ENCODE results near the gene SMIM28. TPM values are rescaled to one million over a fixed set of nuclear protein-coding genes. Genes with fewer than 3 reads are reported as not detected.
A peak's percentile ranks its signal among the peaks of the same experiment; 100 is the strongest.

The SMIM28 gene
- polyA plus RNA-seq, 4 donors, result 0.44 to 2.3 TPM; not detected in 2

DNA sequence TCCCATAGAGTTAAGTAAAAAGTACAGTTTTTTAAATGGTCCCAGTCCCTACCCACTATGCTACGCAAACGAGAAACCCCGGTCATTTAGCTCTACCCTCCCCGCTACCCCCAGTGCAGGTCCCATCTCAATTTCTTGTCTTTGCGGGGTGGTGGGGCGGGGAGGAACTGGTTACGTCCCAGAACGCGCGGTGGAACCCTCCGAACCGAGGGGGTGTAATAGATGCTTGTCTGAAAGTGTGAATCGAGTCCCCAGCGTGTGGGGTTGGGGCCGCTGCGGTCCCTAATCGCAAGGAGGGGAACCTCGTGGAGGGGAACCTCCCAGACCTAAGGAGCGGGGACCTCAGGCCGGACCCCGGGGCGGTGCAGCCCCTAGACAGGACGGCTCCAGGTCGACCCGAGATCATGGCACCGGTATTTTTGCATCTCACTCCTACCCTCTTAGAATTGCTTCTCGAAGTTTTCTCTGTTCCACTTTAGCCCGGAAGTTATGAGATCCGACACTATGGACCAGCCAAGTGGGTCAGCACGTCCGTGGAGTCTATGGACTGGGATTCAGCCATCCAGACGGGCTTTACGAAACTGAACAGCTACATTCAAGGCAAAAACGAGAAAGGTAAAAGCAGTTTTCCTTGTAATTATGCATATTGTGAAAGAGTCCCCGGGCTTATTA lies 27.1 kb downstream of the SMIM28 start:
- Histone ChIP-seq H3K4me3 (ENCODE audit: low read depth in 1 of 3, low read length in 3 of 3) (peak overlapping the region; percentile 85 to 92 (median 90)), H3K27ac (ENCODE audit: low read depth in 1 of 3, low read length in 2 of 3) (peak overlapping the region; percentile 73 to 98 (median 91)), H3K4me1 (ENCODE audit: control insufficient read depth in 3 of 3, insufficient read depth in 2 of 3, low read depth in 1 of 3, low read length in 2 of 3) (peaks cover 0 to 15% (median 2%) of the 10 kb centered on the region in 3 donors), H3K36me3 (ENCODE audit: control insufficient read depth in 3 of 3, insufficient read depth in 2 of 3, low read depth in 1 of 3, low read length in 3 of 3) (peaks cover 10 to 27% (median 14%) of the 10 kb centered on the region in 3 donors), H3K27me3 (ENCODE audit: control insufficient read depth in 3 of 3, insufficient read depth in 3 of 3, low read length in 3 of 3) (no peaks in the 10 kb centered on the region), H3K9me3 (ENCODE audit: control insufficient read depth in 2 of 2, insufficient read depth in 1 of 2, low read depth in 1 of 2, low read length in 1 of 2) (no peaks in the 10 kb centered on the region)
- no peak for FAIRE-seq
- 3 to 9% (median 5%) methylated on average over 35 of the region's 35 CpGs for whole genome bisulfite sequencing, 3 donors
- peak; percentile 44 to 68 for DNase-seq

GRCh38 chr6:138405816-138406413 lies 28.2 kb downstream of the SMIM28 start:
- no peak for DNase-seq
- 37 to 74% (median 56%) methylated on average over 5 of the region's 5 CpGs for WGBS, 3 donors
- no peaks in the 10 kb centered on the region for H3K27me3 ChIP-seq (ENCODE audit: control insufficient read depth in 3 of 3, insufficient read depth in 3 of 3, low read length in 3 of 3)
- H3K4me3 ChIP-seq (ENCODE audit: low read depth in 1 of 3, low read length in 3 of 3), result no peak overlapping the region
- H3K4me1 ChIP-seq (ENCODE audit: control insufficient read depth in 3 of 3, insufficient read depth in 2 of 3, low read depth in 1 of 3, low read length in 2 of 3), result peaks cover 0 to 15% (median 2%) of the 10 kb centered on the region in 3 donors
- no peaks in the 10 kb centered on the region for H3K9me3 ChIP-seq (ENCODE audit: control insufficient read depth in 2 of 2, insufficient read depth in 1 of 2, low read depth in 1 of 2, low read length in 1 of 2)
- no peak for FAIRE-seq
- H3K27ac ChIP-seq (ENCODE audit: low read depth in 1 of 3, low read length in 2 of 3), result peak overlapping the region in 2 of 3 donors; percentile 5 to 52
- H3K36me3 ChIP-seq (ENCODE audit: control insufficient read depth in 3 of 3, insufficient read depth in 2 of 3, low read depth in 1 of 3, low read length in 3 of 3), result peaks cover 10 to 33% (median 14%) of the 10 kb centered on the region in 3 donors

- H3K27ac ChIP-seq (ENCODE audit: low read depth in 1 of 3, low read length in 2 of 3), result peak overlapping the region in 1 of 3 donors; percentile 5
- peak; percentile 37 to 74 for DNase-seq
- FAIRE-seq, result no peak
- peaks cover 0 to 15% (median 2%) of the 10 kb centered on the region in 3 donors for H3K4me1 ChIP-seq (ENCODE audit: control insufficient read depth in 3 of 3, insufficient read depth in 2 of 3, low read depth in 1 of 3, low read length in 2 of 3)
- H3K27me3 ChIP-seq (ENCODE audit: control insufficient read depth in 3 of 3, insufficient read depth in 3 of 3, low read length in 3 of 3), result no peaks in the 10 kb centered on the region
- H3K36me3 ChIP-seq (ENCODE audit: control insufficient read depth in 3 of 3, insufficient read depth in 2 of 3, low read depth in 1 of 3, low read length in 3 of 3), result peaks cover 13 to 34% (median 14%) of the 10 kb centered on the region in 3 donors
- H3K4me3 ChIP-seq (ENCODE audit: low read depth in 1 of 3, low read length in 3 of 3), result no peak overlapping the region
- 27 to 56% (median 37%) methylated on average over 2 of the region's 2 CpGs for WGBS, 3 donors
- no peaks in the 10 kb centered on the region for H3K9me3 ChIP-seq (ENCODE audit: control insufficient read depth in 2 of 2, insufficient read depth in 1 of 2, low read depth in 1 of 2, low read length in 1 of 2)
Observed at GRCh38 chr6:138406443-138406842, 28.7 kb downstream of the SMIM28 start.

GRCh38 chr6:138410048-138410735 lies 32.5 kb downstream of the SMIM28 start:
- WGBS, 3 donors, result 86 to 89% (median 87%) methylated on average over 8 of the region's 8 CpGs
- peaks cover 0 to 10% (median 2%) of the 10 kb centered on the region in 3 donors for H3K4me1 ChIP-seq (ENCODE audit: control insufficient read depth in 3 of 3, insufficient read depth in 2 of 3, low read depth in 1 of 3, low read length in 2 of 3)
- DNase-seq, result peak in 1 of 2 donors; percentile 32

DNA sequence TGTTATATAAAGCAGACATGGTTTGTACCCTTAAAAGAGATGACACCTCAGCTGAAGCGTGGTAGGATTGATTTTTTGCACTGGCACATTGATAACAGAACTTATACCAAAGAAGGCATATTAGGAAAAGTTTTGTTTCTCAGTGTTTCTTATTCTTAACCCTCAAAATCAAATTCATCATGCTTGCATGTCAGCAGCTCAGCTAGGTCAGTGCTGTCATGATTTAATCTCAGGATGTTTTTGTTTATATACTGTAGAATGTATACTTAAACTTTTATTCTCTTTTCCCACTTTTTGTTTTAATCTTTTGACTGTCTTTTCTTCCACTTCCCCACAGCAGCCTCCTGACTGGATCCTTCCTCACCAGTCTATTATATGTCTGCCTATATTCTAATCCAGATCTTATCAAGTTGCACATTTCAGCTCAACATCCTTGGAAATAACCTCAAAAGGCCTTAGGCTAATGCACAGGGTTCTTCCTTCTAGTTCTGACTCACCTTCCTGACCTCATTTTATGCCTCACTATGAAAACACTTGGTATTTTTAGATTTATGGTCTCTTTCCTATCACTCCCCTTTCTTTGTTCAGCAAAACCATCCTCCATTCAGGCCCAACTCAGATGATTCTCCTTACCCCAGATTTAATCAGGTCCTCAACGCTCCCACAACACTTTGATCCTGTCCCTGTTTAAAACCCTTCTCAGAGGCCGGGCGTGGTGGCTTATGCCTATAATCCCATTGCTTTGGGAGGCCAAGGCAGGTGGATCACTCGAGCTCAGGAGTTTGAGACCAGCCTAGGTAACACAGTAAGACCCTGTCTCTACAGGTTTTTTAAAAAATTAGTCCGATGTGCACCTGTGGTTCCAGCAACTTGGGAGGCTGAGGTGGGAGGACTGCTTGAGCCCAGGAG lies 33.5 kb downstream of the SMIM28 start:
- Histone ChIP-seq H3K27ac (ENCODE audit: low read depth in 1 of 3, low read length in 2 of 3) (no peak overlapping the region), H3K4me1 (ENCODE audit: control insufficient read depth in 3 of 3, insufficient read depth in 2 of 3, low read depth in 1 of 3, low read length in 2 of 3) (peaks cover 0 to 1% (median 0%) of the 10 kb centered on the region in 3 donors), H3K4me3 (ENCODE audit: low read depth in 1 of 3, low read length in 3 of 3) (no peak overlapping the region), H3K9me3 (ENCODE audit: control insufficient read depth in 2 of 2, insufficient read depth in 1 of 2, low read depth in 1 of 2, low read length in 1 of 2) (no peaks in the 10 kb centered on the region), H3K36me3 (ENCODE audit: control insufficient read depth in 3 of 3, insufficient read depth in 2 of 3, low read depth in 1 of 3, low read length in 3 of 3) (peaks cover 17 to 59% (median 20%) of the 10 kb centered on the region in 3 donors), H3K27me3 (ENCODE audit: control insufficient read depth in 3 of 3, insufficient read depth in 3 of 3, low read length in 3 of 3) (no peaks in the 10 kb centered on the region)
- DNase-seq, result no peak
- 85 to 89% (median 88%) methylated on average over 6 of the region's 6 CpGs for WGBS, 3 donors
- no peak for FAIRE-seq

More at GRCh38 chr6:138410048-138410735, 32.5 kb downstream of the SMIM28 start:
- no peaks in the 10 kb centered on the region for H3K27me3 ChIP-seq (ENCODE audit: control insufficient read depth in 3 of 3, insufficient read depth in 3 of 3, low read length in 3 of 3)
- H3K4me3 ChIP-seq (ENCODE audit: low read depth in 1 of 3, low read length in 3 of 3), result no peak overlapping the region
- H3K36me3 ChIP-seq (ENCODE audit: control insufficient read depth in 3 of 3, insufficient read depth in 2 of 3, low read depth in 1 of 3, low read length in 3 of 3), result peaks cover 17 to 54% (median 20%) of the 10 kb centered on the region in 3 donors
- H3K9me3 ChIP-seq (ENCODE audit: control insufficient read depth in 2 of 2, insufficient read depth in 1 of 2, low read depth in 1 of 2, low read length in 1 of 2), result no peaks in the 10 kb centered on the region
- no peak overlapping the region for H3K27ac ChIP-seq (ENCODE audit: low read depth in 1 of 3, low read length in 2 of 3)
- no peak for FAIRE-seq

DNA sequence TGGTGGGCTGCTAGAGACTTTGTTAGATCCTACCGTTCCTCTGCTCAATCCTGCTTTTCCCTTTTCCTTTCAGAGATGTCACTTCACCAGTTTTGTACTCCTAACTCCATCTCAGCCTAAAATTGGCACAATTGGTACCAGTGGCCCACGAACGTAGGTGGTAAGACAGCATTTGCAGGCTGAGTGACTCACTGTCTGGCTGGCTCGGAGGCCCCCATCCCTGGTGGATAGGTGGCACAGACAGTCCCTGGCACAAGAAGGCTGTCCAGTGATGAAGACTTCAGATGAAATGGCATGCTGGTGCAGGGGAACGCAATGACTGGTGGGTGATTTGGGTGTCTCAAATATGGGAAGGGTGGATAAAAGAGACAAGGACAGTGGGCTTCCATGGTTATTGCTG lies 37.4 kb downstream of the SMIM28 start:
- FAIRE-seq (no peak), DNase-seq (no peak)
- H3K4me3 ChIP-seq (ENCODE audit: low read depth in 1 of 3, low read length in 3 of 3), result no peak overlapping the region
- H3K4me1 ChIP-seq (ENCODE audit: control insufficient read depth in 3 of 3, insufficient read depth in 2 of 3, low read depth in 1 of 3, low read length in 2 of 3), result peaks cover 0 to 3% (median 0%) of the 10 kb centered on the region in 3 donors
- peaks cover 4 to 35% (median 10%) of the 10 kb centered on the region in 3 donors for H3K36me3 ChIP-seq (ENCODE audit: control insufficient read depth in 3 of 3, insufficient read depth in 2 of 3, low read depth in 1 of 3, low read length in 3 of 3)
- H3K9me3 ChIP-seq (ENCODE audit: control insufficient read depth in 2 of 2, insufficient read depth in 1 of 2, low read depth in 1 of 2, low read length in 1 of 2), result peaks cover 0 to 8% of the 10 kb centered on the region in 2 donors
- H3K27me3 ChIP-seq (ENCODE audit: control insufficient read depth in 3 of 3, insufficient read depth in 3 of 3, low read length in 3 of 3), result no peaks in the 10 kb centered on the region
- no peak overlapping the region for H3K27ac ChIP-seq (ENCODE audit: low read depth in 1 of 3, low read length in 2 of 3)
- WGBS, 3 donors, result 91 to 94% (median 93%) methylated on average over 5 of the region's 5 CpGs

DNA sequence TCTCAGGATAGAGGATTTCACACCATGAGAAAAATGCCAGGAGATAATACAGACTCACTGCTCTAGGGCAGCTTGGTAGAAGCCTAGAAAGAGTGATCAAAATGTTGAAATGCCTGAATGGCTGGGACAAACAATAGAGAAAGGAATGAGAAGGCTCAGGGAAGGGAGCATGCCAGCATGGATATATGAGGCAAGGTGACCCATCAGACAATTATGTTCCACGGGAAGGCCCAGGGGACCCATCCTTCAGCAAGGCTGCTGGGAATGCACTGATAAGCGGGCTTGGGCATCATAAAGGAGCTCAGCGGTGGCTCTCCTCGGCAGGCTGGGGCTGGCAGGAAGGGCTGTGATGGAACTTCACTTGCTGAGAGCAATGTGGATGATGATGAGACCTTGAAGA lies 38.5 kb downstream of the SMIM28 start:
- peaks cover 0 to 8% of the 10 kb centered on the region in 2 donors for H3K9me3 ChIP-seq (ENCODE audit: control insufficient read depth in 2 of 2, insufficient read depth in 1 of 2, low read depth in 1 of 2, low read length in 1 of 2)
- H3K27me3 ChIP-seq (ENCODE audit: control insufficient read depth in 3 of 3, insufficient read depth in 3 of 3, low read length in 3 of 3), result no peaks in the 10 kb centered on the region
- DNase-seq, result no peak
- no peak overlapping the region for H3K27ac ChIP-seq (ENCODE audit: low read depth in 1 of 3, low read length in 2 of 3)
- 89 to 93% (median 92%) methylated on average over 4 of the region's 4 CpGs for WGBS, 3 donors
- no peak for FAIRE-seq
- H3K4me3 ChIP-seq (ENCODE audit: low read depth in 1 of 3, low read length in 3 of 3), result no peak overlapping the region
- peaks cover 0 to 4% (median 0%) of the 10 kb centered on the region in 3 donors for H3K4me1 ChIP-seq (ENCODE audit: control insufficient read depth in 3 of 3, insufficient read depth in 2 of 3, low read depth in 1 of 3, low read length in 2 of 3)
- H3K36me3 ChIP-seq (ENCODE audit: control insufficient read depth in 3 of 3, insufficient read depth in 2 of 3, low read depth in 1 of 3, low read length in 3 of 3), result peaks cover 4 to 31% (median 8%) of the 10 kb centered on the region in 3 donors

Measured in small intestine (tissue), 7 donors.